Fibroblast of lung (primary cell): ENCODE measurements around the gene IGLL1. TPM values are rescaled to one million over a fixed set of nuclear protein-coding genes. Genes with fewer than 3 reads are reported as not detected.

Source experiments
- DNase-seq, 2 donors: peaks; one replicate each; pipeline versions ENCODE4 v3.0.0 to v3.0.0-alpha.2; 2010; ENCODE audit warnings: low read depth in 2 of 2
- H2AFZ ChIP-seq: 2 replicates; pipeline ENCODE4 v1.5.1; 2012; ENCODE audit warnings: low read length, control low read depth, inconsistent platforms
- H3K27ac ChIP-seq: 2 replicates; pipeline ENCODE4 v1.5.1; 2011; ENCODE audit warnings: low read length, control low read depth; ENCODE audit not compliant: insufficient read depth
- H3K27me3 ChIP-seq: 2 replicates; pipeline ENCODE4 v1.5.1; 2011; ENCODE audit warnings: mild to moderate bottlenecking, low read length; ENCODE audit not compliant: control insufficient read depth, insufficient read depth
- H3K36me3 ChIP-seq: 2 replicates; pipeline ENCODE4 v1.5.1; 2011; ENCODE audit warnings: low read length; ENCODE audit not compliant: control insufficient read depth, insufficient read depth
- H3K4me1 ChIP-seq: 2 replicates; pipeline ENCODE4 v1.5.1; 2011; ENCODE audit warnings: low read length; ENCODE audit not compliant: control insufficient read depth, insufficient read depth; ENCODE audit errors: extremely low read depth
- H3K4me2 ChIP-seq: 2 replicates; pipeline ENCODE4 v1.5.1; 2011; ENCODE audit warnings: low read length, control low read depth; ENCODE audit not compliant: insufficient read depth; ENCODE audit errors: extremely low read depth
- H3K4me3 ChIP-seq, 4 experiments: fragments of 200-600 bp in 1 of 4; sonication (generic) in 1 of 4; replicated peaks in 1 of 4; 2 replicates each; pipeline ENCODE4 v1.5.1; 2011 to 2016; ENCODE audit warnings: low read length in 4 of 4, low read depth in 3 of 4, mild to moderate bottlenecking in 3 of 4, control low read depth in 2 of 4, inconsistent platforms in 1 of 4, mixed read lengths in 1 of 4; ENCODE audit not compliant: insufficient read depth in 1 of 4; ENCODE audit errors: control extremely low read depth in 1 of 4
- H3K79me2 ChIP-seq: 2 replicates; pipeline ENCODE4 v1.5.1; 2012; ENCODE audit warnings: mild to moderate bottlenecking, low read length, inconsistent platforms; ENCODE audit not compliant: control insufficient read depth, insufficient read depth
- H3K9ac ChIP-seq: 2 replicates; pipeline ENCODE4 v1.5.1; 2011; ENCODE audit warnings: mild to moderate bottlenecking, low read length, control low read depth; ENCODE audit not compliant: insufficient read depth
- H3K9me3 ChIP-seq: 2 replicates; pipeline ENCODE4 v1.5.1; 2012; ENCODE audit warnings: low read depth, low read length; ENCODE audit not compliant: control insufficient read depth, insufficient read depth
- H4K20me1 ChIP-seq: 2 replicates; pipeline ENCODE4 v1.5.1; 2011; ENCODE audit warnings: low read length; ENCODE audit not compliant: control insufficient read depth, insufficient read depth; ENCODE audit errors: extremely low read depth
- EZH2 ChIP-seq: IDR thresholded peaks from 2 replicates; pipeline ENCODE4 v1.5.1; 2012; ENCODE audit warnings: low read length, control low read depth, mild to moderate bottlenecking; ENCODE audit errors: missing control alignments
- polyA plus RNA-seq, 2 donors: library from polyadenylated mRNA; depleted of rRNA in 1 of 2; stranded (reverse) in 1 of 2; unstranded in 1 of 2; fragments of >200 nt; gene quantifications; 2 replicates each; pipeline ENCODE4 v1.2.1, GENCODE V29; 2011 to 2012; ENCODE audit warnings: missing spikeins in 1 of 2
- total RNA-seq: library from RNA; depleted of rRNA; stranded (reverse); fragments of >200 nt; gene quantifications from 2 replicates; pipeline ENCODE4 v1.2.1, GENCODE V29; 2014
- TF ChIP-seq, protein P1 (sequence below), 2 donors: IDR thresholded peaks in 1 of 2; conservative IDR thresholded peaks in 1 of 2; 1 replicate in 1 of 2; 2 replicates in 1 of 2; pipeline ENCODE4 v1.5.1; 2011 to 2012; ENCODE audit warnings: low read length in 2 of 2, control low read depth in 1 of 2, inconsistent platforms in 1 of 2, low read depth in 1 of 2, mild to moderate bottlenecking in 1 of 2

The IGLL1 gene
- total and polyA plus RNA-seq, 2 donors (not counting 1 experiment from before 2014, with no cell fraction given) = not detected

GRCh38 chr22:23533328-23533762 is 46.7 kb downstream of the IGLL1 start:
- Histone ChIP-seq H3K4me2 (no peak overlapping the region), H3K9me3 (no peaks in the 10 kb centered on the region), H3K79me2 (no peaks in the 10 kb centered on the region), H3K9ac (no peak overlapping the region), H3K4me1 (no peaks in the 10 kb centered on the region), H2AFZ (no peak overlapping the region), H3K36me3 (no peaks in the 10 kb centered on the region), H4K20me1 (no peaks in the 10 kb centered on the region), H3K4me3 (no peak overlapping the region), H3K27ac (no peak overlapping the region), H3K27me3 (no peaks in the 10 kb centered on the region)
- TF ChIP-seq, protein P1, sequence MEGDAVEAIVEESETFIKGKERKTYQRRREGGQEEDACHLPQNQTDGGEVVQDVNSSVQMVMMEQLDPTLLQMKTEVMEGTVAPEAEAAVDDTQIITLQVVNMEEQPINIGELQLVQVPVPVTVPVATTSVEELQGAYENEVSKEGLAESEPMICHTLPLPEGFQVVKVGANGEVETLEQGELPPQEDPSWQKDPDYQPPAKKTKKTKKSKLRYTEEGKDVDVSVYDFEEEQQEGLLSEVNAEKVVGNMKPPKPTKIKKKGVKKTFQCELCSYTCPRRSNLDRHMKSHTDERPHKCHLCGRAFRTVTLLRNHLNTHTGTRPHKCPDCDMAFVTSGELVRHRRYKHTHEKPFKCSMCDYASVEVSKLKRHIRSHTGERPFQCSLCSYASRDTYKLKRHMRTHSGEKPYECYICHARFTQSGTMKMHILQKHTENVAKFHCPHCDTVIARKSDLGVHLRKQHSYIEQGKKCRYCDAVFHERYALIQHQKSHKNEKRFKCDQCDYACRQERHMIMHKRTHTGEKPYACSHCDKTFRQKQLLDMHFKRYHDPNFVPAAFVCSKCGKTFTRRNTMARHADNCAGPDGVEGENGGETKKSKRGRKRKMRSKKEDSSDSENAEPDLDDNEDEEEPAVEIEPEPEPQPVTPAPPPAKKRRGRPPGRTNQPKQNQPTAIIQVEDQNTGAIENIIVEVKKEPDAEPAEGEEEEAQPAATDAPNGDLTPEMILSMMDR (conservative IDR thresholded peaks at IDR 0.05 in 1 of 2, IDR thresholded peaks at IDR 0.05 in 1 of 2; ENCODE audit: low read depth in 1 of 2, low read length in 2 of 2) = peak in 1 of 2 donors; percentile 54
- no peak for TF ChIP-seq EZH2
- DNase-seq = peak in 1 of 2 donors; percentile 19

DNA sequence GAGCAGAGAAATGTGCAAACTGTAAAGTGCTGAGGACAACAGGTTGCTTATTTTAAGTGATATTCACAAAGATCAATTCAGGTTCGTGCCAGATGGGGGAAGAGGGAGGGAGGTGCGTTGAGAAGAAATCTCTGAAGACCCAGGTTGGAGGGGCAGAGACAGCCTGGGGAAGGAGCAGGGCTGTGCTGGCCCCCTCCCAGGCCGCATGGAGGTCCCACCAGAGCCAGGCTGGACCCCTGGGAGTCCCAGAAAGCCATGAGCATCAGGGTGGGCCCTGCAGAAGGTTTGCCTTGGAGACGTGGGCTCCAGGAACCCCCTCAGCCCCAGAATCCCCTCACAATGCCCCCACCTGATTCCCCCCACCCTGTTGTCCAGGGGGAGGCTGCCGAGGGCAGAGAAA is 47.4 kb downstream of the IGLL1 start:
- Histone ChIP-seq H3K9ac (no peak overlapping the region), H3K9me3 (no peaks in the 10 kb centered on the region), H3K27ac (no peak overlapping the region), H3K4me3 (no peak overlapping the region), H2AFZ (no peak overlapping the region), H3K79me2 (no peaks in the 10 kb centered on the region), H3K27me3 (no peaks in the 10 kb centered on the region), H3K4me2 (no peak overlapping the region), H3K4me1 (no peaks in the 10 kb centered on the region), H3K36me3 (no peaks in the 10 kb centered on the region), H4K20me1 (no peaks in the 10 kb centered on the region)
- no peak for TF ChIP-seq EZH2
- TF ChIP-seq, protein P1 (conservative IDR thresholded peaks at IDR 0.05 in 1 of 2, IDR thresholded peaks at IDR 0.05 in 1 of 2; ENCODE audit: low read depth in 1 of 2, low read length in 2 of 2) = no peak
- no peak for DNase-seq

DNA sequence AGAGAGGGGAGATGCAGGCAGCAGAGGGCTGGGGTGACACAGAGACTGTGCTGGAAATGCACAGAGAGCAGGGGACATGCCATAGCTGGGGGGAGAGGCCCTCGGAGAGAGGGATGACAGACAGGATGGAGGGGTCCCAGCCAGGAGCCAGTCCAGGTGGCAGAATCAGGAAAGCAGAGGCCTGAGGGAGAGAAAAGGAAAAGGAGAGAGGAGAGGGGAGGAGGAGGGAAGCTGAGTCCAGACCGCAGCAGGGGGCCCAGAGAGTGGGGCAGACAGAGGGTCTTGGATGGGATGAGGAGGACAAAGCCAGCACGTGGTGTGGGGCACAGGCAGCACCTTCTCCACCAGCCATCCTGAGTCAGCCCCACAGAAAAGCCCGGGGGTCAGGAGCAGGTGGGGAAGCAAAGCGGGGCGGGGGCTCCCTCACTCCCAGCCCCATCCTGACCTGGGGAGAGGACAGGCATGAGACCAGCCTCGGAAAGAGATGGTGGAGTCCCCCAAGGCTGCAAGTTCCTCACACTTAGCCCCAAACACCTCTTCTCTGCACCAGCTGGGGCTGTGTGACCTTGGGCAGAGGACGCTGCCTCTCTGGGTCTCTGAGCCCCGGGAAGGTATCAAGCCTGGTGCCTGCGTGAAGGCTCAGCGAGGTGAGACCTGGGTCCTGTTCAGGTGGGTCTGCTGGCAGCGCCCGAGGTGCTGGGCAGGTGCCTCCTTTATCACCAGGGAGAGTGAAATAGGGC is 48.0 kb downstream of the IGLL1 start:
- Histone ChIP-seq H4K20me1 (no peaks in the 10 kb centered on the region), H3K4me2 (no peak overlapping the region), H3K27ac (no peak overlapping the region), H2AFZ (no peak overlapping the region), H3K4me3 (no peak overlapping the region), H3K9me3 (no peaks in the 10 kb centered on the region), H3K79me2 (no peaks in the 10 kb centered on the region), H3K9ac (no peak overlapping the region), H3K36me3 (no peaks in the 10 kb centered on the region), H3K27me3 (no peaks in the 10 kb centered on the region), H3K4me1 (no peaks in the 10 kb centered on the region)
- no peak for DNase-seq
- TF ChIP-seq, protein P1 (conservative IDR thresholded peaks at IDR 0.05 in 1 of 2, IDR thresholded peaks at IDR 0.05 in 1 of 2; ENCODE audit: low read depth in 1 of 2, low read length in 2 of 2) = no peak
- TF ChIP-seq EZH2 = no peak
